Trophoblast cell (in vitro differentiated cells and primary cell): Measurements from ENCODE around the gene CACNA2D3.

Experiments
- DNase-seq, 2 donors: peaks; one replicate each; pipeline ENCODE4 v3.0.0-alpha.2; 2016
- H2AFZ ChIP-seq: 2 replicates; pipeline ENCODE4 v1.6.1; 2013; ENCODE audit warnings: low read length, moderate library complexity, mild to moderate bottlenecking; ENCODE audit not compliant: insufficient read depth, poor library complexity
- H2AK5ac ChIP-seq: 2 replicates; pipeline ENCODE4 v1.6.1; 2013; ENCODE audit warnings: mild to moderate bottlenecking, low read length
- H2BK120ac ChIP-seq: 2 replicates; pipeline ENCODE4 v1.6.1; 2013; ENCODE audit warnings: low read length, mild to moderate bottlenecking, moderate library complexity; ENCODE audit not compliant: insufficient read depth, poor library complexity
- H2BK12ac ChIP-seq: 2 replicates; pipeline ENCODE4 v1.6.1; 2013; ENCODE audit warnings: mild to moderate bottlenecking, low read length, moderate library complexity
- H2BK5ac ChIP-seq: 2 replicates; pipeline ENCODE4 v1.6.1; 2013; ENCODE audit warnings: low read length, low read depth, moderate library complexity, mild to moderate bottlenecking; ENCODE audit not compliant: poor library complexity
- H3K14ac ChIP-seq: 2 replicates; pipeline ENCODE4 v1.6.1; 2013; ENCODE audit warnings: mild to moderate bottlenecking, low read length
- H3K18ac ChIP-seq: 2 replicates; pipeline ENCODE4 v1.6.1; 2013; ENCODE audit warnings: mild to moderate bottlenecking, low read length
- H3K23ac ChIP-seq: 2 replicates; pipeline ENCODE4 v1.6.1; 2013; ENCODE audit warnings: low read length
- H3K27ac ChIP-seq: 2 replicates; pipeline ENCODE4 v1.5.1; 2013; ENCODE audit warnings: low read depth, mild to moderate bottlenecking, inconsistent platforms, low read length, moderate library complexity
- H3K27me3 ChIP-seq: 2 replicates; pipeline ENCODE4 v1.6.1; 2013; ENCODE audit warnings: inconsistent platforms, mild to moderate bottlenecking, low read length, moderate library complexity; ENCODE audit not compliant: insufficient read depth
- H3K36me3 ChIP-seq, 2 experiments: 1 replicate in 1 of 2; 2 replicates in 1 of 2; pipeline ENCODE4 v1.6.1; 2013; ENCODE audit warnings: low read length in 2 of 2, mild to moderate bottlenecking in 2 of 2, moderate library complexity in 1 of 2; ENCODE audit not compliant: insufficient read depth in 2 of 2, control insufficient read depth in 1 of 2
- H3K4ac ChIP-seq: 2 replicates; pipeline ENCODE4 v1.6.1; 2013; ENCODE audit warnings: low read depth, mild to moderate bottlenecking, low read length, moderate library complexity
- H3K4me1 ChIP-seq, 2 experiments: 1 replicate in 1 of 2; 2 replicates in 1 of 2; pipeline ENCODE4 v1.6.1; 2013; ENCODE audit warnings: low read length in 2 of 2, mild to moderate bottlenecking in 2 of 2, moderate library complexity in 1 of 2; ENCODE audit not compliant: insufficient read depth in 2 of 2, control insufficient read depth in 1 of 2
- H3K4me2 ChIP-seq: 2 replicates; pipeline ENCODE4 v1.6.1; 2013; ENCODE audit warnings: inconsistent platforms, mild to moderate bottlenecking, low read length, moderate library complexity
- H3K4me3 ChIP-seq: 2 replicates; pipeline ENCODE4 v1.5.1; 2013; ENCODE audit warnings: mild to moderate bottlenecking, low read depth, low read length, inconsistent platforms
- H3K79me1 ChIP-seq: one replicate; pipeline ENCODE4 v1.6.1; 2013; ENCODE audit warnings: low read length
- H3K79me2 ChIP-seq: 2 replicates; pipeline ENCODE4 v1.6.1; 2013; ENCODE audit warnings: low read length, mild to moderate bottlenecking; ENCODE audit not compliant: control insufficient read depth, insufficient read depth, poor library complexity
- H3K9ac ChIP-seq: 2 replicates; pipeline ENCODE4 v1.6.1; 2013; ENCODE audit warnings: mild to moderate bottlenecking, low read length
- H3K9me3 ChIP-seq: 2 replicates; pipeline ENCODE4 v1.6.1; 2013; ENCODE audit warnings: low read depth, mild to moderate bottlenecking, control low read depth, inconsistent platforms, low read length; ENCODE audit not compliant: insufficient read depth
- H4K12ac ChIP-seq: 2 replicates; pipeline ENCODE4 v1.6.1; 2013; ENCODE audit warnings: low read depth, mild to moderate bottlenecking, low read length, moderate library complexity
- H4K8ac ChIP-seq: 2 replicates; pipeline ENCODE4 v1.6.1; 2013; ENCODE audit warnings: low read depth, mild to moderate bottlenecking, low read length, moderate library complexity
- H4K91ac ChIP-seq: one replicate; pipeline ENCODE4 v1.6.1; 2013; ENCODE audit warnings: low read depth, mild to moderate bottlenecking, low read length, moderate library complexity
- WGBS: extraction: QIAGEN DNeasy Blood & Tissue Kit; methylation state at CpG from one replicate; pipeline ENCODE4 v1.1.7; 2013; ENCODE audit warnings: missing lambda C conversion rate; ENCODE audit not compliant: insufficient read length, insufficient coverage; ENCODE audit errors: extremely low coverage; 5-methylcytosine and 5-hydroxymethylcytosine counted together

CACNA2D3 gene

GRCh38 chr3:54139630-54140029 is 17.3 kb downstream of the CACNA2D3 start:
- WGBS = no CpG with 5 or more reads among the region's 4 CpGs
- Histone ChIP-seq H3K9me3 (peaks cover 4% of the 10 kb centered on the region), H2AK5ac (no peak overlapping the region), H3K4me3 (no peak overlapping the region), H2AFZ (no peak overlapping the region), H3K27ac (no peak overlapping the region), H2BK120ac (no peak overlapping the region), H3K79me2 (no peaks in the 10 kb centered on the region), H4K12ac (no peak overlapping the region), H3K9ac (no peak overlapping the region), H3K27me3 (no peaks in the 10 kb centered on the region), H3K14ac (no peak overlapping the region), H3K36me3 (no peaks in the 10 kb centered on the region), H2BK12ac (no peak overlapping the region), H3K4me1 (no peaks in the 10 kb centered on the region), H3K4ac (no peak overlapping the region), H4K8ac (no peak overlapping the region), H4K91ac (no peak overlapping the region), H2BK5ac (no peak overlapping the region), H3K4me2 (no peak overlapping the region), H3K79me1 (no peaks in the 10 kb centered on the region), H3K23ac (no peak overlapping the region), H3K18ac (no peak overlapping the region)
- DNase-seq = no peak

GRCh38 chr3:54144284-54144683 is 21.9 kb downstream of the CACNA2D3 start:
- no peak for DNase-seq
- Histone ChIP-seq H3K23ac (no peak overlapping the region), H3K4me2 (no peak overlapping the region), H3K27me3 (no peaks in the 10 kb centered on the region), H4K12ac (no peak overlapping the region), H3K9me3 (no peaks in the 10 kb centered on the region), H2BK120ac (no peak overlapping the region), H3K4me3 (no peak overlapping the region), H2BK12ac (no peak overlapping the region), H3K27ac (no peak overlapping the region), H3K79me2 (no peaks in the 10 kb centered on the region), H2BK5ac (no peak overlapping the region), H3K4me1 (no peaks in the 10 kb centered on the region), H3K14ac (no peak overlapping the region), H2AK5ac (no peak overlapping the region), H3K9ac (no peak overlapping the region), H4K91ac (no peak overlapping the region), H3K4ac (no peak overlapping the region), H3K18ac (no peak overlapping the region), H4K8ac (no peak overlapping the region), H3K79me1 (no peaks in the 10 kb centered on the region), H2AFZ (no peak overlapping the region), H3K36me3 (no peaks in the 10 kb centered on the region)
- WGBS = no CpG with 5 or more reads among the region's 2 CpGs

GRCh38 chr3:54146506-54147239 is 24.3 kb downstream of the CACNA2D3 start:
- Histone ChIP-seq H3K79me1 (no peaks in the 10 kb centered on the region), H2BK120ac (no peak overlapping the region), H3K27me3 (no peaks in the 10 kb centered on the region), H2BK12ac (no peak overlapping the region), H4K91ac (no peak overlapping the region), H3K23ac (no peak overlapping the region), H3K36me3 (no peaks in the 10 kb centered on the region), H3K4ac (no peak overlapping the region), H3K4me1 (no peaks in the 10 kb centered on the region), H2BK5ac (no peak overlapping the region), H4K12ac (no peak overlapping the region), H3K9ac (no peak overlapping the region), H3K4me2 (no peak overlapping the region), H4K8ac (no peak overlapping the region), H3K79me2 (no peaks in the 10 kb centered on the region), H3K14ac (no peak overlapping the region), H3K27ac (no peak overlapping the region), H2AFZ (no peak overlapping the region), H3K9me3 (no peaks in the 10 kb centered on the region), H3K18ac (no peak overlapping the region), H2AK5ac (no peak overlapping the region), H3K4me3 (no peak overlapping the region)
- no CpG with 5 or more reads among the region's 14 CpGs for WGBS
- peak in 1 of 2 donors; percentile 31 for DNase-seq

GRCh38 chr3:54150864-54151467 is 28.6 kb downstream of the CACNA2D3 start:
- 100% methylated on average over 3 of the region's 3 CpGs for WGBS
- H3K27me3 ChIP-seq = no peaks in the 10 kb centered on the region
- no peaks in the 10 kb centered on the region for H3K79me2 ChIP-seq
- H2BK120ac ChIP-seq = no peak overlapping the region
- H3K27ac ChIP-seq = no peak overlapping the region
- H3K14ac ChIP-seq = no peak overlapping the region
- H3K4me1 ChIP-seq = no peaks in the 10 kb centered on the region
- no peaks in the 10 kb centered on the region for H3K36me3 ChIP-seq
- H3K9ac ChIP-seq = no peak overlapping the region
- H4K8ac ChIP-seq = no peak overlapping the region
- H2AFZ ChIP-seq = no peak overlapping the region
- no peak overlapping the region for H2AK5ac ChIP-seq
- H2BK5ac ChIP-seq = no peak overlapping the region
- H4K91ac ChIP-seq = no peak overlapping the region
- no peak overlapping the region for H2BK12ac ChIP-seq
- H3K18ac ChIP-seq = no peak overlapping the region
- H3K4me2 ChIP-seq = no peak overlapping the region
- DNase-seq = no peak
- H3K4me3 ChIP-seq = no peak overlapping the region
- no peak overlapping the region for H3K4ac ChIP-seq
- H3K23ac ChIP-seq = no peak overlapping the region
- no peak overlapping the region for H4K12ac ChIP-seq
- no peaks in the 10 kb centered on the region for H3K79me1 ChIP-seq
- H3K9me3 ChIP-seq = no peaks in the 10 kb centered on the region
